ENCODE measurements around the gene GTPBP1. TPM values are rescaled to one million over a fixed set of nuclear protein-coding genes. Genes with fewer than 3 reads are reported as not detected.

GTPBP1 gene
- total and polyA plus RNA-seq, 2 of the 13 experiments (the other 11 are each of a cell fraction or from before 2014, with no cell fraction given), result 22.3 to 27.0 TPM

GRCh38 chr22:38707346-38707745 lies 1.6 kb downstream of the GTPBP1 start (continued):
- TF ChIP-seq ARID5B (CRISPR knock-in tag; IDR thresholded peaks at IDR 0.05) (peak; percentile 86), HDAC6 (IDR thresholded peaks at IDR 0.05; ENCODE audit: low read depth, low read length) (no peak), MIXL1 (CRISPR knock-in tag; IDR thresholded peaks at IDR 0.05) (peak; percentile 71), NCOR1 (IDR thresholded peaks at IDR 0.05; ENCODE audit: borderline replicate concordance, low read length) (no peak), GPN1 (CRISPR knock-in tag; IDR thresholded peaks at IDR 0.05; ENCODE audit: borderline replicate concordance) (no peak), ZNF781 (CRISPR knock-in tag; IDR thresholded peaks at IDR 0.05; ENCODE audit: borderline replicate concordance, not compliant biosample characterization) (no peak), WIZ (CRISPR knock-in tag; IDR thresholded peaks at IDR 0.05) (no peak), ZBTB25 (CRISPR knock-in tag; IDR thresholded peaks at IDR 0.05) (no peak), FOXK1 (CRISPR knock-in tag; IDR thresholded peaks at IDR 0.05; ENCODE audit: borderline replicate concordance, low read depth) (peak; percentile 63; the same call in 1 of the 2 replicates), ZNF251 (CRISPR knock-in tag; IDR thresholded peaks at IDR 0.05) (no peak), IRF2 (CRISPR knock-in tag; IDR thresholded peaks at IDR 0.05) (peak; percentile 70; the same call in 1 of the 2 replicates), SOX6 (IDR thresholded peaks at IDR 0.05) (no peak), SOX6 (CRISPR knock-in tag; IDR thresholded peaks at IDR 0.05) (peak; percentile 54; the same call in 1 of the 2 replicates), ZNF569 (CRISPR knock-in tag; IDR thresholded peaks at IDR 0.05; ENCODE audit: borderline replicate concordance) (no peak), ZNF468 (CRISPR knock-in tag; IDR thresholded peaks at IDR 0.05) (no peak), DPF2 (CRISPR knock-in tag; IDR thresholded peaks at IDR 0.05; ENCODE audit: borderline replicate concordance, low read depth) (peak; percentile 74), ERF (CRISPR knock-in tag; IDR thresholded peaks at IDR 0.05) (0 out of 2 replicates have a peak, but pooled peaks have one; percentile 31), UBTF (CRISPR knock-in tag; IDR thresholded peaks at IDR 0.05) (0 out of 2 replicates have a peak, but pooled peaks have one; percentile 20), CBFB (CRISPR knock-in tag; IDR thresholded peaks at IDR 0.05) (no peak), ZFX (CRISPR knock-in tag; IDR thresholded peaks at IDR 0.05; ENCODE audit: low read depth) (no peak), ZC3H13 (CRISPR knock-in tag; IDR thresholded peaks at IDR 0.05) (no peak), IRF9 (CRISPR knock-in tag; IDR thresholded peaks at IDR 0.05; ENCODE audit: borderline replicate concordance) (no peak), MAZ (IDR thresholded peaks at IDR 0.05; ENCODE audit: borderline replicate concordance, low read depth, low read length) (no peak), MAZ (CRISPR knock-in tag; IDR thresholded peaks at IDR 0.05; ENCODE audit: low read depth) (no peak)
